Loucy (cell line): ENCODE measurements around the gene SLC39A11.

ENCODE experiments used
- CTCF ChIP-seq: fragments of 200-600 bp; sonication (generic); conservative IDR thresholded peaks from 2 replicates; pipeline ENCODE4 v1.5.1; 2014; ENCODE audit warnings: mild to moderate bottlenecking, antibody characterized with exemption, low read length
- EZH2phosphoT487 ChIP-seq: fragments of 200-600 bp; IDR thresholded peaks from 2 replicates; pipeline ENCODE4 v1.6.1; 2018; ENCODE audit warnings: antibody characterized with exemption, mild to moderate bottlenecking, moderate library complexity, borderline replicate concordance

- TF ChIP-seq CTCF (no peak), EZH2phosphoT487 (no peak)
Measured at GRCh38 chr17:72967277-72967970, 125.1 kb downstream of the SLC39A11 start.
